ENCODE results near the gene QSOX2. TPM values are rescaled to one million over a fixed set of nuclear protein-coding genes. Genes with fewer than 3 reads are reported as not detected.
A peak's percentile ranks its signal among the peaks of the same experiment; 100 is the strongest.

The QSOX2 gene
- total RNA-seq, 2 experiments from 2014 or later = 14.4 TPM

DNA sequence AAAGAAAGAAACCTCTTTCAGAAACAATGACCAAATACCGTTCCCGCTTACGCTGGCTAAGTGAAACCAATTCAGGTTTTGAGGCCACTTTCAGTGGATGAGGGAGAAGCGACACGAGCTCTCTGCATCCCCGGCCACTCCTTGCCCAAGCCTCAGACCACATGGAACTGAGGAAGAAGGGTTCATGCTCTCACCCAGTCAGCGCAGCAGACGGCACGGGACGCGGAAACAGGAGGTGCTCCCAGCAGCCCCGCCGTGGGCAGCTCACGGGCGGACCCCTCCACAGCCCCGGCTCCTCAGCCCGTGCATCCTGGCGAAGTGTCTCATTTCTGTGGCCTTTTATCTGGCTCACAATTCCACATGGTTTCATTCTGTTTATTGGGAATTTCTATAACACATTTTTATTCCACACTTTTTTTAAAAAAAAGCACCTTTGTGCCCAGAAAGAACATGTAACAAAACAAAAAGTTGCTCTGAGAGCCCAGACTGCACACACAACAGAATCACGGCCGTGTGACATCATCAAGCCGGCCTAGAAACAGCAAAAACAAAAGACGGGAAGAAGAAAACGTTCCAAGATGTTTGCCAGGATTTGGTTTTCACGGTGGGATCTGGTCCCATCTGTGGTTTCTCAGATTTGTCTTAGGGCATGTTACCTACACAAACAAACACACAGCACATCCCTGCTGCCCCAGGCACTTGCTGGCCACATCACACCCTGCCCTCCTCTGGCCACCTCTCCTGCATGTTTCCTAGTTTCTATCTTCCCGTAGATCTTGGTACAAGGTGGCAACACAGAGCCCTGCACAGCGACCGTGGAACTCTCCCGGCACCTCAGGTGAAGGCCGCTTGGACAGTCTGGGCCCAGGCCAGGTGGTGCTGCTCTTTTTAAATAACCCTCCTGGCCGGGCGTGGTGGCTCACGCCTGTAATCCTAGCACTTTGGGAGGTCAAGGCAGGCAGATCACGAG lies 16.2 kb downstream of the QSOX2 start:
- H3K36me3 ChIP-seq (ENCODE audit: insufficient read depth, low read length) = peaks cover 7% of the 10 kb centered on the region
- no peak for ATAC-seq (ENCODE audit: poor library complexity)
- CTCF ChIA-PET = no interaction called here

DNA sequence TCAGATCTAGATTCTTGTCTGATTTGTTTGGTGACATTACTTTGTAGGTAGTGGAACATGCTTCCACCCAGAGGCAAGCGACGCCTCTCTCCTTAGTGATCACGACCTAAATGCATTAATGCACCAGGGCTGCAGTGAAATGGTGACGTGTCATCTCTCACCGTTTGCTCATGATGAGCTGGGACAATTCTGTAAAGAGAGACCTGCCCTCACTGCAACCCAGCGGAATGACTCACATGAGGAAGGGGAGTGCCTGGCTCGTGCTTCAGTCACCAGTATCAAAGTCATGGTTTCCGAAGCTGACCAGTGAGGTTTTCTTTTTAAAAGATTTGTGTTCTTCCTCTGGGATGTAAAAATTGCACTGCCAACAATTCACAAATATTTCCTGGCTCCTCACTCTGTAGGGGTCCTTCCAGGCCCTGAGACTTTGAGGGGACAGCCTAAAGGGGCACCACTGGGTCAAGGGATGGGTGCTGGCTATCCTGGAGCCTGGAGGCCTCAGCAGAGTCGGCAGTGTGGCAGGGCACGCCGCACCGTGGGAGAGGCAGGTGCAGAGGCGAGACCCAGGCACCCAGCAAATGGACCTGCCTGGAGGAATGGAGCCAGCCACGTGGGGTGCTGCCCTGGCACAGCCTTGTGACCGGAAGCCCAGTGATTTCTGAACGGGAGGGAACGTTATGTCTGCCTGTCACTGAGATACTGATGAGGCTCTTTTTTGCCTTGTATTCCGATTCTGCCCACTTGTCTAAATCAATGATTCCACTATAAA lies 17.3 kb downstream of the QSOX2 start:
- Histone ChIP-seq H3K27me3 (ENCODE audit: control insufficient read depth in 1 of 2, insufficient read depth in 2 of 2, low read length in 2 of 2) (no peaks in the 10 kb centered on the region), H3K36me3 (ENCODE audit: insufficient read depth, low read length) (peaks cover 17% of the 10 kb centered on the region), H3K9me3 (ENCODE audit: control insufficient read depth in 1 of 2, insufficient read depth in 1 of 2, low read length in 2 of 2) (no peaks in the 10 kb centered on the region), H3K4me3 (ENCODE audit: low read length) (no peak overlapping the region), H3K4me1 (ENCODE audit: insufficient read depth, low read length) (peaks cover 44% of the 10 kb centered on the region), H3K27ac (ENCODE audit: low read depth in 1 of 2, low read length in 2 of 2) (no peak overlapping the region)
- Mint-ChIP-seq H3K4me3 (no peak overlapping the region), H3K36me3 (ENCODE audit: low read depth) (peaks cover 33% of the 10 kb centered on the region), H3K27ac (no peak overlapping the region), H3K9me3 (no peaks in the 10 kb centered on the region), H3K27me3 (no peaks in the 10 kb centered on the region), H3K4me1 (ENCODE audit: low read depth) (peaks cover 29% of the 10 kb centered on the region)
- POLR2A ChIA-PET = no interaction called here
- TF ChIP-seq, protein P1, sequence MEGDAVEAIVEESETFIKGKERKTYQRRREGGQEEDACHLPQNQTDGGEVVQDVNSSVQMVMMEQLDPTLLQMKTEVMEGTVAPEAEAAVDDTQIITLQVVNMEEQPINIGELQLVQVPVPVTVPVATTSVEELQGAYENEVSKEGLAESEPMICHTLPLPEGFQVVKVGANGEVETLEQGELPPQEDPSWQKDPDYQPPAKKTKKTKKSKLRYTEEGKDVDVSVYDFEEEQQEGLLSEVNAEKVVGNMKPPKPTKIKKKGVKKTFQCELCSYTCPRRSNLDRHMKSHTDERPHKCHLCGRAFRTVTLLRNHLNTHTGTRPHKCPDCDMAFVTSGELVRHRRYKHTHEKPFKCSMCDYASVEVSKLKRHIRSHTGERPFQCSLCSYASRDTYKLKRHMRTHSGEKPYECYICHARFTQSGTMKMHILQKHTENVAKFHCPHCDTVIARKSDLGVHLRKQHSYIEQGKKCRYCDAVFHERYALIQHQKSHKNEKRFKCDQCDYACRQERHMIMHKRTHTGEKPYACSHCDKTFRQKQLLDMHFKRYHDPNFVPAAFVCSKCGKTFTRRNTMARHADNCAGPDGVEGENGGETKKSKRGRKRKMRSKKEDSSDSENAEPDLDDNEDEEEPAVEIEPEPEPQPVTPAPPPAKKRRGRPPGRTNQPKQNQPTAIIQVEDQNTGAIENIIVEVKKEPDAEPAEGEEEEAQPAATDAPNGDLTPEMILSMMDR (IDR thresholded peaks at IDR 0.05) = no peak
- DNase-seq = no peak
- CTCF ChIA-PET = no interaction called here
- no peak for ATAC-seq (ENCODE audit: poor library complexity)
- intact Hi-C loops (cut with DNase I, micrococcal nuclease) = no loop called here

More for the DNA sequence above, 16.2 kb downstream of the QSOX2 start:
- no peaks in the 10 kb centered on the region for H3K9me3 Mint-ChIP-seq
- H3K27me3 Mint-ChIP-seq = no peaks in the 10 kb centered on the region
- POLR2A ChIA-PET = no interaction called here
- H3K27me3 ChIP-seq (ENCODE audit: control insufficient read depth in 1 of 2, insufficient read depth in 2 of 2, low read length in 2 of 2) = no peaks in the 10 kb centered on the region
- DNase-seq = no peak
- H3K27ac Mint-ChIP-seq = no peak overlapping the region
- H3K4me3 Mint-ChIP-seq = no peak overlapping the region
- H3K27ac ChIP-seq (ENCODE audit: low read depth in 1 of 2, low read length in 2 of 2) = no peak overlapping the region
- TF ChIP-seq, protein P1 (IDR thresholded peaks at IDR 0.05) = no peak
- intact Hi-C loops (cut with DNase I, micrococcal nuclease) = no loop called here
- peaks cover 32% of the 10 kb centered on the region for H3K4me1 Mint-ChIP-seq (ENCODE audit: low read depth)
- peaks cover 36% of the 10 kb centered on the region for H3K4me1 ChIP-seq (ENCODE audit: insufficient read depth, low read length)
- no peaks in the 10 kb centered on the region for H3K9me3 ChIP-seq (ENCODE audit: control insufficient read depth in 1 of 2, insufficient read depth in 1 of 2, low read length in 2 of 2)
- H3K4me3 ChIP-seq (ENCODE audit: low read length) = no peak overlapping the region
- H3K36me3 Mint-ChIP-seq (ENCODE audit: low read depth) = peaks cover 28% of the 10 kb centered on the region

DNA sequence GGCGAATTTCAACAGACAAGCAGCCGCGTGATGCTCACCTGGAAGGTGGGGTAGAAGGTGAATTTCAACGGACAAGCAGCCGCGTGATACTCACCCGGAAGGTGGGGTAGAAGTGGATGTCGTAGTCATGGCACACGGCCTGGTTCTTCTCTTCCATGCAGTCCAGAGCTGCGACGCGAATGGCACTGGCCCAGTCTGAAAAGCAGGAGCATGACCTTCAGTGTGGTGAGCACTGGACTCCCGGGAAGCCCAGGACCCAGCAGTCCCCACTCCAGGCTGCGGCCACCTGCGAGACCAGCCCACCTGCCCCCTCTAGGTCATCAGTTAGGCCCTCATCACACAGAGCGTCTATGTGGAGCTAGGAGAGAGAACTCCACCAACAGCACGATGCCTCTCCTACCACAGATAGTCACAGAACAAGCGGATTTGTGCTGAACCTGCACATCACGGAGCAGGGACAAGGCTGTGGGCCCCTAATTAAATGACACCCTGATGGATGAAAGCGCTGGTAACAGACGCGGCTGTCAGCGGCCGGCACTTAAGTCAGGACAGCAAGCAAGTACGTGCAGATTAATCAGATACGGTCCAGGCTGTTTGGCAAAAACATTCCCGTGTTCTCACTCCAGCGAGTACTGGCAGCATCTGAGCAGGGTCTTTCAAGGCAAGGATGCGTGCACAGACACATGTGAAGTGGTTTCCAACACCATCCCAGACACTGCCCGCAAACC lies 18.8 kb downstream of the QSOX2 start:
- peaks cover 30% of the 10 kb centered on the region for H3K36me3 ChIP-seq (ENCODE audit: insufficient read depth, low read length)
- Mint-ChIP-seq H3K4me1 (ENCODE audit: low read depth) (peaks cover 19% of the 10 kb centered on the region), H3K9me3 (no peaks in the 10 kb centered on the region), H3K36me3 (ENCODE audit: low read depth) (peaks cover 34% of the 10 kb centered on the region), H3K4me3 (no peak overlapping the region), H3K27me3 (no peaks in the 10 kb centered on the region), H3K27ac (peak overlapping the region; percentile 95)
- no peak for ATAC-seq (ENCODE audit: poor library complexity)
- H3K9me3 ChIP-seq (ENCODE audit: control insufficient read depth in 1 of 2, insufficient read depth in 1 of 2, low read length in 2 of 2) = no peaks in the 10 kb centered on the region
- no peak for DNase-seq
- POLR2A ChIA-PET = no interaction called here
- peaks cover 30% of the 10 kb centered on the region for H3K4me1 ChIP-seq (ENCODE audit: insufficient read depth, low read length)
- TF ChIP-seq, protein P1 (IDR thresholded peaks at IDR 0.05) = no peak
- H3K27me3 ChIP-seq (ENCODE audit: control insufficient read depth in 1 of 2, insufficient read depth in 2 of 2, low read length in 2 of 2) = no peaks in the 10 kb centered on the region
- CTCF ChIA-PET = no interaction called here
- no peak overlapping the region for H3K4me3 ChIP-seq (ENCODE audit: low read length)
- intact Hi-C loops (cut with DNase I, micrococcal nuclease) = no loop called here
- H3K27ac ChIP-seq (ENCODE audit: low read depth in 1 of 2, low read length in 2 of 2) = no peak overlapping the region
